Loucy (cell line): Measurements from ENCODE around the gene CCL23.

Experiments
- H2AFZ ChIP-seq: fragments of 200-600 bp; sonication (generic); 2 replicates; pipeline ENCODE4 v1.6.0; 2016; ENCODE audit warnings: antibody characterized with exemption, mild to moderate bottlenecking, low read length, moderate library complexity
- H3F3A ChIP-seq: fragments of 200-600 bp; 2 replicates; pipeline ENCODE4 v1.6.0; 2016; ENCODE audit warnings: antibody characterized with exemption, low read depth, mild to moderate bottlenecking
- H3K27me3 ChIP-seq: fragments of 200-600 bp; sonication (generic); 2 replicates; pipeline ENCODE4 v1.6.1; 2014; ENCODE audit warnings: low read length, mild to moderate bottlenecking; ENCODE audit not compliant: insufficient read depth, poor library complexity, severe bottlenecking
- H3K36me3 ChIP-seq: fragments of 200-600 bp; sonication (generic); 2 replicates; pipeline ENCODE4 v1.6.1; 2016; ENCODE audit warnings: low read length; ENCODE audit not compliant: insufficient read depth
- H3K4me1 ChIP-seq: fragments of 200-600 bp; sonication (generic); 2 replicates; pipeline ENCODE4 v1.5.1; 2014; ENCODE audit warnings: low read length, mild to moderate bottlenecking; ENCODE audit not compliant: insufficient read depth, poor library complexity, severe bottlenecking
- H3K4me2 ChIP-seq: fragments of 200-600 bp; sonication (generic); 2 replicates; pipeline ENCODE4 v1.6.0; 2014; ENCODE audit warnings: antibody characterized with exemption, low read length, low read depth, mild to moderate bottlenecking; ENCODE audit not compliant: poor library complexity, severe bottlenecking
- H3K4me3 ChIP-seq: fragments of 200-600 bp; sonication (generic); 2 replicates; pipeline ENCODE4 v1.5.1; 2014; ENCODE audit warnings: low read length, mild to moderate bottlenecking, mixed read lengths; ENCODE audit not compliant: poor library complexity, severe bottlenecking
- H3K79me2 ChIP-seq: fragments of 200-600 bp; sonication (generic); 2 replicates; pipeline ENCODE4 v1.6.1; 2014; ENCODE audit warnings: low read length; ENCODE audit not compliant: insufficient read depth
- H3K9ac ChIP-seq: fragments of 200-600 bp; sonication (generic); 2 replicates; pipeline ENCODE4 v1.6.0; 2014; ENCODE audit warnings: mild to moderate bottlenecking, low read depth, low read length, moderate library complexity; ENCODE audit not compliant: poor library complexity, severe bottlenecking
- H3K9me2 ChIP-seq: fragments of 200-600 bp; sonication (generic); replicated peaks from 2 replicates; pipeline ENCODE4 v1.6.1; 2016; ENCODE audit warnings: low read depth, low read length, mixed read lengths
- H3K9me3 ChIP-seq: fragments of 200-600 bp; sonication (generic); 2 replicates; pipeline ENCODE4 v1.6.1; 2014; ENCODE audit warnings: mild to moderate bottlenecking, antibody characterized with exemption, low read length, low read depth; ENCODE audit not compliant: insufficient read depth
- H4K20me1 ChIP-seq: fragments of 200-600 bp; sonication (generic); 2 replicates; pipeline ENCODE4 v1.6.0; 2014; ENCODE audit warnings: antibody characterized with exemption, low read length, mild to moderate bottlenecking; ENCODE audit not compliant: insufficient read depth, poor library complexity, severe bottlenecking
- CTCF ChIP-seq: fragments of 200-600 bp; sonication (generic); conservative IDR thresholded peaks from 2 replicates; pipeline ENCODE4 v1.5.1; 2014; ENCODE audit warnings: mild to moderate bottlenecking, antibody characterized with exemption, low read length
- EZH2phosphoT487 ChIP-seq: fragments of 200-600 bp; IDR thresholded peaks from 2 replicates; pipeline ENCODE4 v1.6.1; 2018; ENCODE audit warnings: antibody characterized with exemption, mild to moderate bottlenecking, moderate library complexity, borderline replicate concordance

The CCL23 gene

DNA sequence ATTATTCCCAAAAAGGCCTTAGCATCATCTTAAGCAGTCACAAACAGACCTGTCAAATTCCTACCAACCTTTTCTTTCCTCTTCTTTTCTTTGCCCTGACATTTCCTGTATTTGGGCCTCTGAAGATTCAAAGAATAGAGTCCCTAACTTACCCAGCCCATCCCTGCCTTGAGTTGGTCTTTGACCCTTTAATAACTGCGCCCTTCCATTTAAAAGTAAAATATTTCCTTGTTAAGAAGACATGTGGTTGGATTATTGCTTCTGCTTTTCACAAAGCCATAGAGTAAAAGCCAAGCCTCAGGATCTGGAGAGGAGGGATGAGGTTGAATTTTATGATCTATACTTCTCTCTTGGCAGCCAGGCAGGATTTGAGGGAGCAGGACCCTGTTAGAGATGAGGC lies 13.2 kb upstream of the CCL23 start:
- Histone ChIP-seq H3K4me3 (no peak overlapping the region), H4K20me1 (no peaks in the 10 kb centered on the region), H3K9me3 (no peaks in the 10 kb centered on the region), H3K9ac (no peak overlapping the region), H3K27me3 (peaks cover 9% of the 10 kb centered on the region), H3F3A (no peaks in the 10 kb centered on the region), H2AFZ (no peak overlapping the region), H3K4me1 (no peaks in the 10 kb centered on the region), H3K9me2 (no peaks in the 10 kb centered on the region), H3K79me2 (no peaks in the 10 kb centered on the region), H3K36me3 (no peaks in the 10 kb centered on the region), H3K4me2 (no peak overlapping the region)
- TF ChIP-seq EZH2phosphoT487 (no peak), CTCF (no peak)

GRCh38 chr17:36027761-36028160 lies 10.0 kb upstream of the CCL23 start:
- no peaks in the 10 kb centered on the region for H3F3A ChIP-seq
- no peak for TF ChIP-seq CTCF
- TF ChIP-seq EZH2phosphoT487: no peak

DNA sequence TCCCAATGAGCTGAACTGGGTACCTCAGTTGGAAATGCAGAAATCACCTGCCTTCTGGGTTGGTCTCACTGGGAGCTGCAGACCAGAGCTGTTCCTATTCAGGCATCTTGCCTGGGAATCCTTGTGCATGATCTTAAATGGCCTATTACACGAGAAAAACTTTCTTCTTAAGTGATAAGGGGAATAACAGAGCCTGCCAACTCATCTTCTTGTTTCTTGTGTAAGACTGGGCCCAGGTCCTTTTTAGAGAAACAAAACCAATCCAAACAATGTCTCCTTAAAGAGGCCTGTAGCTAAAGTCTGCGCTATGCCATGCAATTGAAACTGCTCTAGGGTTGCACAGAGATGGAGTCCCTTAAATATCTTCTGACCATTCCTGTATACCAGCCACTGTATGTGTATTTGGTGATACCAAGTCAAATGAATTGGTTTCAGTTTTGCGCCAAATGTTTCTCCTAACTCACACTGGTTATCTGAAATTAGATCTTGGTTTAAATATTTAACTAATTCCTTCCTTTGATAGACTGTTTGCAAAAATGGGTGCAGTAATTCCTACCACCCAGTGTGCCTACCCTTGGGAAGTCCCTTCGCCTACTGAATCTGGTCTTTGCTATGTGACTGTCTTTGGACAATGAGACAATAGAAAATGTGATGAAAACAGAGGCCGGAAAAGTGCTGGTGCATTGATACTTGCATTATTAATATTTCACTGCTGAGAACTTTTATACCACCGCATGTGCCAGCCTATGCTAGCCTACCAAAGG lies 6.5 kb upstream of the CCL23 start:
- H3K9me3 ChIP-seq: no peaks in the 10 kb centered on the region
- TF ChIP-seq CTCF (no peak), EZH2phosphoT487 (no peak)
- no peaks in the 10 kb centered on the region for H4K20me1 ChIP-seq
- no peak overlapping the region for H3K9ac ChIP-seq
- no peaks in the 10 kb centered on the region for H3K79me2 ChIP-seq
- no peak overlapping the region for H2AFZ ChIP-seq
- no peaks in the 10 kb centered on the region for H3K4me1 ChIP-seq
- H3F3A ChIP-seq: no peaks in the 10 kb centered on the region
- H3K4me2 ChIP-seq: no peak overlapping the region
- H3K9me2 ChIP-seq: no peaks in the 10 kb centered on the region
- no peaks in the 10 kb centered on the region for H3K36me3 ChIP-seq
- H3K27me3 ChIP-seq: peaks cover 7% of the 10 kb centered on the region
- H3K4me3 ChIP-seq: no peak overlapping the region

More at GRCh38 chr17:36027761-36028160, 10.0 kb upstream of the CCL23 start:
- H3K36me3 ChIP-seq: no peaks in the 10 kb centered on the region
- no peaks in the 10 kb centered on the region for H3K79me2 ChIP-seq
- no peaks in the 10 kb centered on the region for H3K9me3 ChIP-seq
- H3K9me2 ChIP-seq: no peaks in the 10 kb centered on the region
- no peak overlapping the region for H2AFZ ChIP-seq
- no peak overlapping the region for H3K9ac ChIP-seq
- no peak overlapping the region for H3K4me3 ChIP-seq
- peaks cover 9% of the 10 kb centered on the region for H3K27me3 ChIP-seq
- no peaks in the 10 kb centered on the region for H3K4me1 ChIP-seq
- H3K4me2 ChIP-seq: no peak overlapping the region
- H4K20me1 ChIP-seq: no peaks in the 10 kb centered on the region
